Measurements from ENCODE around the gene ATRIP. TPM values are rescaled to one million over a fixed set of nuclear protein-coding genes. Genes with fewer than 3 reads are reported as not detected.
"Not testable (repeated sequence)": the region's sequence is repeated elsewhere in the genome, so short reads cannot be mapped to it uniquely, and the experiment has no call there.

ATRIP gene
- total RNA-seq (1 to 10 TPM; 7.6 to 9.3 TPM), total RNA-seq (18.7 to 30.4 reads per million in 2 donors)

DNA sequence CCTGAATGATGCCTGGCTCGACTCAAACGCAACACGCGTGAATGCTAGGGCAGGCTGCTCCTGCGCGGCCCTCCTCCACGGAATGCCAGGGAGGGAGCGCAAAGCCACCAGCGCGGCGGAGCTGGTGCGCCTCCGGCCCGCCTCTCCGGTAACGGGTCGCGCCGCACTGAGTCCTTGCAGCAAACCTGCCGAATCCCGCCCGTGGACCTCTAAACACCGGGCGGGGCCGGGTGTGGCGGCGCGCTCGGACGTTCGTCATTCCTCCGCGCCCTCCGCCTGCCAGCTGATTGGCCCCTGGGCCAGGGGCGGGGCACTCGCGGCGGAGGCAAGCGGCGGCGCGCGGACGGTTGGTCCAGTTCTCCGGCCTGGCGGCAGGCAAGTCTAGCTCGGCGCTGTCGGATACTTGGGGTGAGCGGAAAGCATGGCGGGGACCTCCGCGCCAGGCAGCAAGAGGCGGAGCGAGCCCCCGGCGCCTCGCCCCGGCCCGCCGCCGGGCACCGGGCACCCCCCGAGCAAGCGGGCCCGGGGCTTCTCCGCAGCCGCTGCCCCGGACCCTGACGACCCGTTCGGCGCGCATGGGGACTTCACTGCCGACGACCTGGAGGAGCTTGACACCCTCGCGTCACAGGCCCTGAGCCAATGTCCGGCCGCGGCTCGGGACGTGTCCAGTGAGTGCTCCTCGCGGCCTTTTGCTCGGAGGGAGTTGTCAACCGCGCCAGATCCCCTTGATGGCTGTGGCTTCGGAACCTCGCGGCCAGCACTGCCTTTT lies at the start of gene ATRIP:
TSS of gene ATRIP (plus strand) at position 313 of the 769 bp plus-strand sequence. CDS start at position 422, 109 bp downstream.
- Mint-ChIP-seq H3K4me1 (peaks cover 23% of the 10 kb centered on the region), H3K36me3 (ENCODE audit: low read depth) (no peaks in the 10 kb centered on the region), H3K27me3 (no peaks in the 10 kb centered on the region), H3K27ac (peak within 1 kb of the TSS; percentile 95), H3K4me3 (peak within 1 kb of the TSS; percentile 94)
- no peaks in the 10 kb centered on the region for H3K9me3 ChIP-seq (ENCODE audit: control insufficient read depth, low read length, poor library complexity, severe bottlenecking)
- DNase-seq (peak; percentile 75 to 90 (median 79)), ATAC-seq (peak; percentile 99)

DNA sequence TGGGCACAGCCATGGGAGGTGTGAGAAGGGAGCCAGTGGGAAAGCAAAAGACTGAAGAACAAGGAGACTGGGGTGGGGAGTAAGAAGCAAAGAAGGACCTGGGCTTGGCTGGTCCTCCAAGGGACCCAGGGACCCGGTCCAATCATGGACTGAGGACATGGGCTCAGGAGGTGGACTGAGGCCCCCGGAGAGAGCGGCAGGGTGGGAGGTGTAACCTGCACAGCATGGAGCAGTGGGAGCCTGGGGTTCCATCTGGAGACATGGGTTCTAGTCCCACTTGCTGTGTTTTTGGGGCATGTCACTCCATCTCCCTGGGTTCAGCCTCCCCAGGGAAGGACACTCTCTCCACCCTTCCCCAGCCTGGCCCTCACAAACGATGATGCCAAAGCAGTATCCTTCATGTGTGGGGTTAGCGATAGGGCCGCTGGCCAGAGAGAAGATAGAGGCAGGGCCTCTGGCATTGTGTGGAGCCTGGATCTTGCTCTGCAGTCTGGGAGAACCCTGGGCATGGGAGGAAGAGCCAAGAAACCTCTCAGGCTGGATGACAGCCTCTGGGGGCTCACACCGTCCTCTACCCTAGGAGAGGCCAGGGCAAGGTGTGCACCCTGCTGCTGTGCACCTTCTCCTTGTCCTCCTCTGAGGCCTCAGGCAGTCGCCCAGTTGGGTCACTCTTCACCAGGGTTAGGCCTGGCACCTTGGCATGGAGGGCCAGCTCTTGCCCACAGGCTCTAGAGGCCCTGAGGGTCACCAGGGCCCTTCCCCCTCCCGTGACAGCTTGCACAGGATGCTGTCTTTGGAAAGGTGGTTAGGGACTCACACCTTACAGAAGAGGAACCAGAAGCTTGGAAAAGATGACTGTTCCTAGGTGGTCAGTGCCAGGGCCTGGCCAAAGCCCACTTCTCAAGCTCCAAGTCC lies 48.5 kb upstream of the ATRIP start:
- no peak for DNase-seq
- peaks cover 8% of the 10 kb centered on the region for H3K4me1 Mint-ChIP-seq
- H3K36me3 Mint-ChIP-seq (ENCODE audit: low read depth) = peaks cover 4% of the 10 kb centered on the region
- ATAC-seq = no peak
- peaks cover 49% of the 10 kb centered on the region for H3K27me3 Mint-ChIP-seq
- H3K4me3 Mint-ChIP-seq = no peak overlapping the region
- no peaks in the 10 kb centered on the region for H3K9me3 ChIP-seq (ENCODE audit: control insufficient read depth, low read length, poor library complexity, severe bottlenecking)
- no peak overlapping the region for H3K27ac Mint-ChIP-seq

DNA sequence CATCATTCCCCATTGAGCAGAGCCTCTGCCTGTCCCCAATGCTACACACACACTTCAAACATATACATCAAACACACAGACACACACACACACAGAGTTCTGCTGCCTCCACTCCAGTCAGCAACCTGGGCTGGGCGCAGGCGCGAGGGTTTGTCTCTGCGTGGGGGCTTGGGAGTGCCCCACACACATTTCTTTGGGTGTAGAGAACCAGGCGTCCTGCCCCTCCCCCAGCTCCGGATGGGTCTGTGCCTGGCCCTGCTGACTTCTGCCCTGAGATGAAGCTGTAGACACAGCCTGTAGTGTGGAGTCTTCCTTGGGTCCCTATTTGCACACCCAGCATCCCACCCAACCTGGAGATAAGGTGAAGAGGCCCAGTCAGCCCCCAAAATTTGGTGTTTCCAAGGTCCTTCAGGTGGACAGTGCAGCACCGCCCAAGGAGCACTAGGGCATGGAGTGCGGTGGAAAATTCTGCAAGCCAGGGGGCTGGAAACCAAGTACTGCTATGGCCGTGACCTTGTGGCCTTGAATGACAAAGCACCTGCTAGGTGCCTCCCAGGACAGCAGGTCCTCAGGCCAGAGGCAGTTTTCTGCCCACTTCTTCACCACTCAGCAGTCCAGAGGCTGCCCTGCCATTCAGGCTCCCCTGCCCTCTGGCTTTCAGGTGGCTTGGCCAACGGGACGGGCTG lies 47.7 kb upstream of the ATRIP start:
- peaks cover 8% of the 10 kb centered on the region for H3K4me1 Mint-ChIP-seq
- DNase-seq = no peak

DNA sequence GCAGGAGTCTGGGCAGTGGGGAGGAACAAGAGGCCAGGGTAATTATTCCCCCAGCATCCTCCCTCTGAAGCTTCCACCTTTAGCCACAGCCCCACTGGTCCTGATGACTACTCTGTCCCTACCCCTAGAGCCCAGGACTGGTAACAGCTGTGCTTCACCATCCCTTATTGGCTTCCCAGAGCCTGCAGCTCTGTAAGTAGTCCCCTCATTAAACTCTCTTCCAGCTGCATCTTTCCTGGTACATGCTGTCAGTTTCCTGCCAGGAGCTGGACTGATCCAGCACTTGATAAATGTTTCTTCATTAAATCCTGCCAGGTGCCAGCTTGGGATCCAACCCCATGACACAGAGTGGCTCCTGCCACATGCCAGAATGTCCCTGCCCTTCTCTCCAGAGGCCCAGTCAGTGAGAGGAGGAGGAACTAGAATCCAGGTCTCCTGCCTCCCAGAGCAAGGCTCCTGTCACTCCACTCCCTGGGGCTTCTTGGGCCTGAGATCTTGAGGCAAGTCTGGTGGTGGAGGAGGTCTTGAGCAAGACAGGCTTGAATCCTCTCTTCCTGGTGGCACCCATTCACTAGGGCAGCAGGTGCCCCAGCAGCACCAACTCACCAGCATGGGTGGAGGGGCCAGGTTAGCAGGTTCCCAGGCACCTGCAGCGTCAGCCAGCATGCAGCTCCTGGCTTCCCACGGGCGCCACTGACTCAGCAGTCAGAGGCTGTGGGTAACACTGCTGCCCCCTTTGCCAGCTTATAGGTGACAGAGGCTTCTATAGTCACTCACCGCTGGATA lies 47.0 kb upstream of the ATRIP start:
- no peak overlapping the region for H3K4me3 Mint-ChIP-seq
- DNase-seq (no peak), ATAC-seq (no peak)
- H3K27ac Mint-ChIP-seq = no peak overlapping the region
- no peaks in the 10 kb centered on the region for H3K9me3 ChIP-seq (ENCODE audit: control insufficient read depth, low read length, poor library complexity, severe bottlenecking)
- H3K4me1 Mint-ChIP-seq = peaks cover 8% of the 10 kb centered on the region
- peaks cover 43% of the 10 kb centered on the region for H3K27me3 Mint-ChIP-seq
- H3K36me3 Mint-ChIP-seq (ENCODE audit: low read depth) = peaks cover 4% of the 10 kb centered on the region

More for the DNA sequence above, 47.7 kb upstream of the ATRIP start:
- ATAC-seq = no peak
- Mint-ChIP-seq H3K27ac (no peak overlapping the region), H3K27me3 (peaks cover 45% of the 10 kb centered on the region), H3K4me3 (no peak overlapping the region), H3K36me3 (ENCODE audit: low read depth) (peaks cover 4% of the 10 kb centered on the region)
- H3K9me3 ChIP-seq (ENCODE audit: control insufficient read depth, low read length, poor library complexity, severe bottlenecking) = no peaks in the 10 kb centered on the region

DNA sequence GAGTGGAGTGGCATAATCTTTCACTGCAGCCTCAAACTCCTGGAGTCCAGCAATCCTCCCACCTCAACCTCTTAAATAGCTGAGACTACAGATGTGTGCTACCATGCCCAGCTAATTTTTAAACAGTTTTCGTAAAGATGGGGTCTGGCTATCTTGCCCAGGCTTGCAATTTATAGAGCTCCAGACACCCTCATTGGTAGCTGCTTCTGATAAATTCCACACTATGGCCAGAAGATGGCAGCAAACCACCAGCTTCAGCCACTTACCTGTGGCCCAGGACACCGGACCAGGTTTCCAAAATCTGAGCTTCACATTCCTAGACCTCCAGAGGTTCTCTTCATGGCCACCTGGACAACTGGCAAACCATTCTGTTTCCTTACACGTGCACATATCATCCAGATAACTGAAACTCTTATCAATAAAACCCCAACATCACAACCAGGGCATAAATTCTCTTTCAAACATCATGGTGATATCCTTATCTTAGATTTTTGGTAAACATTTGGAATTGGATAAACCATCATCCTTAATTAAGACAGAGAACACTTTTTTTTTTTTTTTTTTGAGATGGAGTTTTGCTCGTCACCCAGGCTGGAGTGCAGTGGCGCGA lies 45.6 kb upstream of the ATRIP start:
- ATAC-seq = peak; percentile 86
- H3K27me3 Mint-ChIP-seq = peaks cover 31% of the 10 kb centered on the region
- no peak overlapping the region for H3K27ac Mint-ChIP-seq
- H3K4me1 Mint-ChIP-seq = peaks cover 8% of the 10 kb centered on the region
- H3K4me3 Mint-ChIP-seq = no peak overlapping the region
- peak; percentile 33 to 57 (median 41) for DNase-seq
- no peaks in the 10 kb centered on the region for H3K9me3 ChIP-seq (ENCODE audit: control insufficient read depth, low read length, poor library complexity, severe bottlenecking)
- H3K36me3 Mint-ChIP-seq (ENCODE audit: low read depth) = peaks cover under 1% of the 10 kb centered on the region

DNA sequence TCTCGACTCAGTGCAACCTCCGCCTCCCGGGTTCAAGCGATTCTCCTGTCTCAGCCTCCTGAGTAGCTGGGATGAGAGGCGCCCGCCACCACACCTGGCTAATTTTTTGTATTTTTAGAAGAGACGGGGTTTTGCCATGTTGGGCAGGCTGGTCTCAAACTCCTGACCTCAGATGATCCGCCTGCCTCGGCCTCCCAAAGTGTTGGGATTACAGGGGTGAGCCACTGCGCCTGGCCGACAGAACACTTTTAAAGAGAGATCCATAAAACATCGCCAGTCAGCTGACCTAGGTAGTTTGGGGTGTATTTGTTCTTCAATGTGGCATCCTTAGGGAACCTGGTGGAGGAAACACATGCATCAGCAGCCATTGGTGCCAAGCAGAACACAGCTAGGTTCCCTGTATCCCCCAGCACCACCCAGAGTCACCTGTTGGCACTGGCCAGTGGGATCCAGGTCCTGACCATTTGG lies 45.1 kb upstream of the ATRIP start:
- H3K4me3 Mint-ChIP-seq; H3K4me1 Mint-ChIP-seq; H3K36me3 Mint-ChIP-seq (ENCODE audit: low read depth); H3K27ac Mint-ChIP-seq; H3K9me3 ChIP-seq (ENCODE audit: control insufficient read depth, low read length, poor library complexity, severe bottlenecking); DNase-seq; ATAC-seq: not testable (repeated sequence)
- H3K27me3 Mint-ChIP-seq = peaks cover 28% of the 10 kb centered on the region

DNA sequence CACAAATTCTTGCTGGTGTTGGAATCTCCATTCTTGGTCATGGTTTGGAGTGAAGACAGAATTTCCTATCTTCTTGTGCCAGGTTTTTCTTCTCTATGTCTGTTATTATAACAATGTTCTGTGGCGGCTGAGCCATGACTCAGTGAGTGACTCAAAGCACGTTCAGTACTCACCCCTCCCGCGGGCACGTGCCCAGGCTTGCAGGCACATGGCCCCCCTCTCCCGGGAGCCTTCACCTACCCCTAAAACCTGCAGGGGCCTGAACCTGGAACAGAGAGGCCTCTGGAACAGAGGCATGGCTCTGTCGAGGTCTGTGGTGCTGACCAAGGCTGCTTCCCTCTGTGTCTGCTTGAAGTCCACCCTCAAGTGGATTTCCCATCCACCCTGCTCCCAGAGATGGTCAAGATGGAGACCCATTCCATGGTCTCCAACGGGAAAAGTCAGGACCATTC lies 44.2 kb upstream of the ATRIP start:
- DNase-seq (no peak), ATAC-seq (no peak)
- no peaks in the 10 kb centered on the region for H3K36me3 Mint-ChIP-seq (ENCODE audit: low read depth)
- peaks cover 8% of the 10 kb centered on the region for H3K4me1 Mint-ChIP-seq
- no peak overlapping the region for H3K27ac Mint-ChIP-seq
- no peaks in the 10 kb centered on the region for H3K9me3 ChIP-seq (ENCODE audit: control insufficient read depth, low read length, poor library complexity, severe bottlenecking)
- H3K27me3 Mint-ChIP-seq = peaks cover 24% of the 10 kb centered on the region
- no peak overlapping the region for H3K4me3 Mint-ChIP-seq

DNA sequence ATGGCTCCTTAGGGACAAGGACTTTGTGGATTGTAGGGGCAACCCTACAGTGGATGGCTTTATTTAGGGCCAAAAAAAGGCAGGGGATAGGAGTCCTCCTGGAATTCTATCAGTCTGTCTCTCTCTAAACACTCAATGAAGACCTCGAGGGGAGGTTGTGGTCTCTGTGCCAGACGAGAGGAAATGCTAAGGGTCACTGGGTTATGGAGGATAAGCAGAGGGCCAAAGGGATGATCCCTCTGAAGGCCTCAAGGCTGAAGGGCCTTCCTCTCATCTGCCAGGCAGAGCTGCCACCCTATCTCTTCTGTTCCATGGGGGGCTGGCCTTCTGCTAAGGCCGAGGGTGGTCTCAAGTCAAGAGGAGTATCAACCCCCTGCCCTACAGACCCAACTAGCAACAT lies 43.6 kb upstream of the ATRIP start:
- no peaks in the 10 kb centered on the region for H3K9me3 ChIP-seq (ENCODE audit: control insufficient read depth, low read length, poor library complexity, severe bottlenecking)
- H3K27ac Mint-ChIP-seq = no peak overlapping the region
- peaks cover 18% of the 10 kb centered on the region for H3K27me3 Mint-ChIP-seq
- no peak overlapping the region for H3K4me3 Mint-ChIP-seq
- H3K36me3 Mint-ChIP-seq (ENCODE audit: low read depth) = no peaks in the 10 kb centered on the region
- DNase-seq (no peak), ATAC-seq (no peak)
- peaks cover 4% of the 10 kb centered on the region for H3K4me1 Mint-ChIP-seq

DNA sequence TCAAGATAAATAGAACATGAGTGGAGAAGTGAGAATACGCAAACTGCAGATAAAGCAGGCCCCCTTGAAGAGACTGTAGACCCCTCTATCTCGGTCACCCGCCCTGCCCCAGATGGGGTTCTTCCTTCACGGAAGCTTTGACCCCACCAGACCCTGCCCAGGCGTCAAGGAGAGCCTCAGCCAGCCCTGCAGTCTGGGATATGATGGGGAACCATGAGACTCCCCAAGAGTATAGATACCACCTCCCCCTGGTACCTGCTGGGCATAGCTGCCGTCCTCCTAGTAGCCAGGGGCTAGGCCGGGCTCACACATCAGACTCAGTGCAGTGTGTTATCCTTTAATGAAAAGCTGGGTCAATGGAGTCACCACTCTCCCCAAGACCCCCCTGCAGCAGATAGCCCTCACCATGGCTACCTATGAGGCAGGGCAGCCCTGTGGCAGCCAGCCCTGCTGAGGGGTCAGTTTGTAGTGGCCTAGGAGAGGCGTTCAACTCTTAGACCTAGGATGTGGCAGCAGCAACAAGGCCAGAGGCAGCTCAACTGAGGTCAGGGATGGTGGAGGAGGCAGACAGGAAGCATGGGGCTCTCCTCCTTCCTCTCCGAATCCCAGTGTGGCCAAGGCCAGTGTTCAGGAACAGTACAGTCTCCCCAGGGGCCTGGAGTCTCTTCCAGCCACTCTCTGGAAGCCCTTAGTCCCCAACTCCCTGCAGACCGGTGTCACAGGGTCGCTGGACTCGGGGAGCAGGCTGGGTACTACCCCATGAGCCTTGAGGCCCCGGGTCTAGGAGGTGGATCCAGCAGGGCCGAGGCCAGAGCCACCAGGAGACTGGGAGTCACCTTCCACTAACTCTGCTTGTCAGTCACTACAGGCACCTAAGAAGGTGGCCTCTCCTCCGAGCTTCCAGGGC lies 42.8 kb upstream of the ATRIP start:
- H3K36me3 Mint-ChIP-seq (ENCODE audit: low read depth) = no peaks in the 10 kb centered on the region
- H3K4me1 Mint-ChIP-seq = peaks cover 4% of the 10 kb centered on the region
- H3K27ac Mint-ChIP-seq = no peak overlapping the region
- H3K9me3 ChIP-seq (ENCODE audit: control insufficient read depth, low read length, poor library complexity, severe bottlenecking) = no peaks in the 10 kb centered on the region
- ATAC-seq (no peak), DNase-seq (no peak)
- peaks cover 18% of the 10 kb centered on the region for H3K27me3 Mint-ChIP-seq
- no peak overlapping the region for H3K4me3 Mint-ChIP-seq

DNA sequence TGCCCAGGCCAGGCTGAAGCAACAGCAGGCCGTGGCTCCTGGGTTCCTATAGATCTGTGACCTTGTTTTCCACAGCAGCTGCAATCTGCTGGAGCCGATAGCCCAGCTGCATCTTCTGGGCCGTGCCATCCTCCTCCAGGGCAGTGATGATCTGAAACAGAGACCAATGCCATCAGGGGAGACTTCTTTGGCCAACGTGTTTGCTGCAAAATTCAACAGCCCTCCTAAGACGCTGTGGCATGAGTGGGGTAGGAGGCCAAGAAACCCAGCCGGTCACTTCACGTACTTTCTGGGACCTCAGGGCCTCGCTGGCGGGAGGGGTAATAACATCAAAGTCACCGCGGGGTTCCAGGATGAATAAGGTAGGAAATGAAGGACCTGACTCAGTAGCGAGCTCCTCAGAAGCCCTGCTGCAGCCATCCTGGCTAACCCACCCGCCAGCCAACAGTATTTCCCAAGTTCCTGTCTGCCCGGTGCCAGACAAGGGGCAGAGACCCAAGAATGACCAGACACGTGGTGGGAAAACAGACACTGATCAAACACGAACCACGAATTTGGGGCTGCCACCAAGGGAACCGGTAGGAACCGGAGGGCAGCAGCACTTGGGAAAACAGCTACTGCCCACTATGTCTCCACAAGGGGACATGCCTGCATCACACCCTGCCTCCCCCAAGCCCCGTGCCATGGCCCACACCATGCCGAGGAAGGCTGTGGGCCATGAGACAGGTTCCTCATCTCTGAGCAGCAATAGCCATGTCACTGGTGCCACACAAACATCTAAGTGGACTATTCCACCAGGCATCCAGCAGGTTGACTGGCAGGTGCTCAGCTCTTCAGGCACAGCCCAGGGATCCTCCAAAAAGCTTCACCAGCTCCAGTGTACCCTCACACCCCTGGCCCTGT lies 41.8 kb upstream of the ATRIP start:
- no peaks in the 10 kb centered on the region for H3K36me3 Mint-ChIP-seq (ENCODE audit: low read depth)

More for the DNA sequence above, 41.8 kb upstream of the ATRIP start:
- Mint-ChIP-seq H3K4me1 (peaks cover 4% of the 10 kb centered on the region), H3K27ac (no peak overlapping the region), H3K27me3 (peaks cover 12% of the 10 kb centered on the region), H3K4me3 (no peak overlapping the region)
- ATAC-seq (no peak), DNase-seq (no peak)
- H3K9me3 ChIP-seq (ENCODE audit: control insufficient read depth, low read length, poor library complexity, severe bottlenecking) = no peaks in the 10 kb centered on the region
